GOT3 (cell line): ENCODE results near the gene MATK.
"Not testable (repeated sequence)": the region's sequence is repeated elsewhere in the genome, so short reads cannot be mapped to it uniquely, and the experiment has no call there.

Experiments
- DNase-seq: peaks from one replicate; lab custom pipeline; 2025; ENCODE audit warnings: mixed read lengths; lab: John Stamatoyannopoulos, UW

Gene MATK

GRCh38 chr19:3785938-3786824 is at the start of gene MATK:
Gene MATK (minus strand): TSS chr19:3786381. CDS start chr19:3785135, 1,246 bp downstream.
- DNase-seq, result no peak

- no peak for DNase-seq
Measured at GRCh38 chr19:3835055-3835435, 48.9 kb upstream of the MATK start.

- DNase-seq, result no peak
Measured at GRCh38 chr19:3834349-3835054, 48.3 kb upstream of the MATK start.

GRCh38 chr19:3833578-3834348 is 47.6 kb upstream of the MATK start:
- DNase-seq, result no peak

GRCh38 chr19:3832001-3832400 is 45.8 kb upstream of the MATK start:
- DNase-seq, result no peak

GRCh38 chr19:3831601-3832000 is 45.4 kb upstream of the MATK start:
- no peak for DNase-seq

GRCh38 chr19:3830621-3831589 is 44.7 kb upstream of the MATK start:
- DNase-seq, result no peak

GRCh38 chr19:3827306-3827705 is 41.1 kb upstream of the MATK start:
- DNase-seq, result no peak

GRCh38 chr19:3826163-3826562 is 40.0 kb upstream of the MATK start:
- no peak for DNase-seq

- no peak for DNase-seq
Measured at GRCh38 chr19:3825286-3825956, 39.2 kb upstream of the MATK start.

- no peak for DNase-seq
Measured at GRCh38 chr19:3823350-3823713, 37.2 kb upstream of the MATK start.

- DNase-seq, result no peak
Measured at GRCh38 chr19:3822683-3823349, 36.6 kb upstream of the MATK start.

GRCh38 chr19:3821857-3822364 is 35.7 kb upstream of the MATK start:
- DNase-seq, result no peak

- DNase-seq, result no peak
Measured at GRCh38 chr19:3821156-3821555, 35.0 kb upstream of the MATK start.

GRCh38 chr19:3819989-3820388 is 33.8 kb upstream of the MATK start:
- no peak for DNase-seq

GRCh38 chr19:3818918-3819317 is 32.7 kb upstream of the MATK start:
- DNase-seq, result no peak

GRCh38 chr19:3818466-3818865 is 32.3 kb upstream of the MATK start:
- no peak for DNase-seq

- DNase-seq, result no peak
Measured at GRCh38 chr19:3817761-3818160, 31.6 kb upstream of the MATK start.

- DNase-seq, result no peak
Measured at GRCh38 chr19:3816566-3817218, 30.5 kb upstream of the MATK start.

- not testable (repeated sequence) for DNase-seq
Measured at GRCh38 chr19:3816148-3816547, 30.0 kb upstream of the MATK start.
